ENCODE data around the gene HRNR.

The HRNR gene

DNA sequence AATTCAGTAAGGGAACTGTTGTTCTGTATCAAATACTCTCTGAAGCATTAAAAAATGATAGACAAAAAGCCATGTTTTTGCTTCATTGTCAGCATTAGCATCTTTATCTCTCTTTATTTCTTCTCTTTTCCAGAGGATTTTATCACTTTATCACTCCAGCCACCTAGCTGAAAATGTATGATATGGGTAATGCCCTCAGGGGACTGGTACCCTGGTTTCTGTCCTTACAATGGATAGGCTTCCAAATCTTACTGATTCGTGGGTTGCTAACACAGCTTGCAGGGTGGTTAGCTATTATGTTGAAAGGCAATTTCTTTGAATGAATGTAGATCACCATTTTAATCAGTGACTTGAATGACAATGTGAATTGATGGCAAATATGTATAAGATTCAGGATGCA lies 23.3 kb upstream of the HRNR start:
- Histone ChIP-seq H3K9me2 (replicated peaks; ENCODE audit: low read depth, low read length) (no peaks in the 10 kb centered on the region), H3K79me2 (ENCODE audit: insufficient read depth, low read length) (no peaks in the 10 kb centered on the region), H3K4me3 (ENCODE audit: low read length, poor library complexity, severe bottlenecking) (no peak overlapping the region), H3F3A (ENCODE audit: low read depth) (no peaks in the 10 kb centered on the region), H3K4me1 (ENCODE audit: insufficient read depth, low read length, poor library complexity, severe bottlenecking) (peaks cover 10% of the 10 kb centered on the region), H4K20me1 (ENCODE audit: insufficient read depth, low read length, poor library complexity, severe bottlenecking) (no peaks in the 10 kb centered on the region), H3K4me2 (ENCODE audit: low read depth, low read length, poor library complexity, severe bottlenecking) (no peak overlapping the region), H2AFZ (ENCODE audit: low read length) (no peak overlapping the region), H3K27me3 (ENCODE audit: insufficient read depth, low read length, poor library complexity, severe bottlenecking) (no peaks in the 10 kb centered on the region), H3K36me3 (ENCODE audit: insufficient read depth, low read length) (no peaks in the 10 kb centered on the region), H3K9me3 (ENCODE audit: insufficient read depth, low read depth, low read length) (no peaks in the 10 kb centered on the region), H3K9ac (ENCODE audit: low read depth, low read length, poor library complexity, severe bottlenecking) (no peak overlapping the region)
- TF ChIP-seq EZH2phosphoT487 (IDR thresholded peaks at IDR 0.05; ENCODE audit: borderline replicate concordance), result no peak
- TF ChIP-seq, protein P1, sequence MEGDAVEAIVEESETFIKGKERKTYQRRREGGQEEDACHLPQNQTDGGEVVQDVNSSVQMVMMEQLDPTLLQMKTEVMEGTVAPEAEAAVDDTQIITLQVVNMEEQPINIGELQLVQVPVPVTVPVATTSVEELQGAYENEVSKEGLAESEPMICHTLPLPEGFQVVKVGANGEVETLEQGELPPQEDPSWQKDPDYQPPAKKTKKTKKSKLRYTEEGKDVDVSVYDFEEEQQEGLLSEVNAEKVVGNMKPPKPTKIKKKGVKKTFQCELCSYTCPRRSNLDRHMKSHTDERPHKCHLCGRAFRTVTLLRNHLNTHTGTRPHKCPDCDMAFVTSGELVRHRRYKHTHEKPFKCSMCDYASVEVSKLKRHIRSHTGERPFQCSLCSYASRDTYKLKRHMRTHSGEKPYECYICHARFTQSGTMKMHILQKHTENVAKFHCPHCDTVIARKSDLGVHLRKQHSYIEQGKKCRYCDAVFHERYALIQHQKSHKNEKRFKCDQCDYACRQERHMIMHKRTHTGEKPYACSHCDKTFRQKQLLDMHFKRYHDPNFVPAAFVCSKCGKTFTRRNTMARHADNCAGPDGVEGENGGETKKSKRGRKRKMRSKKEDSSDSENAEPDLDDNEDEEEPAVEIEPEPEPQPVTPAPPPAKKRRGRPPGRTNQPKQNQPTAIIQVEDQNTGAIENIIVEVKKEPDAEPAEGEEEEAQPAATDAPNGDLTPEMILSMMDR (conservative IDR thresholded peaks at IDR 0.05; ENCODE audit: low read length), result no peak

DNA sequence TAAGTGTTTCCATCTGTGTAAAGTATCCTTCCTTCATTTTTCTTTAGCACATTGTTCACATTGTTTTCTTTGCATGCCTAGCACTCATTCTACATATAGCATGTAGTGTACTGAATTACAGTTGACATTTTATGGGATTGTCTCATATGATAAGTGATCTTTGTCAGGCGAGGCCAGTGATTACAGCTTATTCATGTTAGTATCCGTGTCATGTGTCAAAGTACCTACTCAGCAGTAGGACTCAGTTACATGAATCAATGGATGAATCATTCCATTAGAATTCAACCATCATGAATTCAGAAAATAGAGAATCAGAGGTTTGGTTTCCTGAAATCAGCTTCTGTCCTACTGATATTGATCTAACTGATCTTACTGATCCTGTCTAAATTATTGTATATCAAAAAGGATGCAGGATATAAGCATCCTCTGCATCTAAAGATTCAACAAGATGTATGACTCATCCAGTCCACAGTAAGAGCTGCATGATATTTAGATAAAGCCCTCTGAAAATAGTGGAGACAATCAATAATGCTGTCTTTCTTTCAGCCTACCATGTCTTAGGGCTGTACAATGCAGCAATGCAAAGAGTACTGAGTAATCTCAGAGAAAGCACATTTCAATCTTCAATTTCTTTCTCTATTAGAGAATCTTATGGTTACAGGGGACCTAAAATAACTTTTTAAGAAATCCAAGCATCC lies 20.7 kb upstream of the HRNR start:
- Histone ChIP-seq H4K20me1 (ENCODE audit: insufficient read depth, low read length, poor library complexity, severe bottlenecking) (no peaks in the 10 kb centered on the region), H3F3A (ENCODE audit: low read depth) (no peaks in the 10 kb centered on the region), H3K36me3 (ENCODE audit: insufficient read depth, low read length) (no peaks in the 10 kb centered on the region), H3K9me2 (replicated peaks; ENCODE audit: low read depth, low read length) (no peaks in the 10 kb centered on the region), H2AFZ (ENCODE audit: low read length) (no peak overlapping the region), H3K4me3 (ENCODE audit: low read length, poor library complexity, severe bottlenecking) (no peak overlapping the region), H3K4me2 (ENCODE audit: low read depth, low read length, poor library complexity, severe bottlenecking) (no peak overlapping the region), H3K79me2 (ENCODE audit: insufficient read depth, low read length) (no peaks in the 10 kb centered on the region), H3K9me3 (ENCODE audit: insufficient read depth, low read depth, low read length) (no peaks in the 10 kb centered on the region), H3K4me1 (ENCODE audit: insufficient read depth, low read length, poor library complexity, severe bottlenecking) (peaks cover 10% of the 10 kb centered on the region), H3K27me3 (ENCODE audit: insufficient read depth, low read length, poor library complexity, severe bottlenecking) (no peaks in the 10 kb centered on the region), H3K9ac (ENCODE audit: low read depth, low read length, poor library complexity, severe bottlenecking) (no peak overlapping the region)
- TF ChIP-seq, protein P1 (conservative IDR thresholded peaks at IDR 0.05; ENCODE audit: low read length), result no peak
- TF ChIP-seq EZH2phosphoT487 (IDR thresholded peaks at IDR 0.05; ENCODE audit: borderline replicate concordance), result no peak

DNA sequence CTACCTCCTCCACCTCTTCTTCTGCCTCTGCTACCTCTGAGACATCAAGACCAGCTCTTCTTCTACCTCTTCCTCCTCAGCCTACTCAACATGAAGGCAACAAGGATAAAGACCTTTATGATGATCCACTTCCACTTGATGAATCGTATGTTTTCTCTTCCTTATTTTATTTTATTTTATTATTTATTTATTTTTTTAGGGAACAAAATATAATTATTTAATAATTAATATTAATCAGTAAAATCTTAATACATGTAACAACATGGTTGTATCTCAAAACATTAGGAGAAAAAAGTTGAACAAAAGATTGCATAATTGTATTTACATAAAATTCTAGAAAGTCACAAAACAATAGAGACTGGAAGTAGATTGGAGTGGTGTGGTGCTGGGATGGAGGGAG lies 13.1 kb upstream of the HRNR start:
- TF ChIP-seq, protein P1 (conservative IDR thresholded peaks at IDR 0.05; ENCODE audit: low read length), result no peak
- no peak for TF ChIP-seq EZH2phosphoT487 (IDR thresholded peaks at IDR 0.05; ENCODE audit: borderline replicate concordance)

More for the DNA sequence above, 13.1 kb upstream of the HRNR start:
- Histone ChIP-seq H4K20me1 (ENCODE audit: insufficient read depth, low read length, poor library complexity, severe bottlenecking) (no peaks in the 10 kb centered on the region), H3K4me1 (ENCODE audit: insufficient read depth, low read length, poor library complexity, severe bottlenecking) (no peaks in the 10 kb centered on the region), H3K9me3 (ENCODE audit: insufficient read depth, low read depth, low read length) (no peaks in the 10 kb centered on the region), H2AFZ (ENCODE audit: low read length) (no peak overlapping the region), H3F3A (ENCODE audit: low read depth) (no peaks in the 10 kb centered on the region), H3K4me3 (ENCODE audit: low read length, poor library complexity, severe bottlenecking) (no peak overlapping the region), H3K9me2 (replicated peaks; ENCODE audit: low read depth, low read length) (no peaks in the 10 kb centered on the region), H3K36me3 (ENCODE audit: insufficient read depth, low read length) (no peaks in the 10 kb centered on the region), H3K4me2 (ENCODE audit: low read depth, low read length, poor library complexity, severe bottlenecking) (no peak overlapping the region), H3K27me3 (ENCODE audit: insufficient read depth, low read length, poor library complexity, severe bottlenecking) (no peaks in the 10 kb centered on the region), H3K9ac (ENCODE audit: low read depth, low read length, poor library complexity, severe bottlenecking) (no peak overlapping the region), H3K79me2 (ENCODE audit: insufficient read depth, low read length) (no peaks in the 10 kb centered on the region)
